GM21786 (cell line): ENCODE measurements around the gene MORN1.
"Not testable (repeated sequence)": the region's sequence is repeated elsewhere in the genome, so short reads cannot be mapped to it uniquely, and the experiment has no call there.

Source experiments
- ATAC-seq: cut with Tn5 transposase; IDR thresholded peaks from one replicate; pipeline ENCODE4 v1.9.1; 2021; ENCODE audit not compliant: unreplicated experiment

The MORN1 gene

GRCh38 chr1:2297246-2298011 is 93.9 kb downstream of the MORN1 start:
- ATAC-seq, result no peak

- no peak for ATAC-seq
Observed at GRCh38 chr1:2296614-2297013, 94.7 kb downstream of the MORN1 start.

- ATAC-seq, result not testable (repeated sequence)
Observed at GRCh38 chr1:2296211-2296610, 95.1 kb downstream of the MORN1 start.

GRCh38 chr1:2295526-2295925 is 95.8 kb downstream of the MORN1 start:
- no peak for ATAC-seq

DNA sequence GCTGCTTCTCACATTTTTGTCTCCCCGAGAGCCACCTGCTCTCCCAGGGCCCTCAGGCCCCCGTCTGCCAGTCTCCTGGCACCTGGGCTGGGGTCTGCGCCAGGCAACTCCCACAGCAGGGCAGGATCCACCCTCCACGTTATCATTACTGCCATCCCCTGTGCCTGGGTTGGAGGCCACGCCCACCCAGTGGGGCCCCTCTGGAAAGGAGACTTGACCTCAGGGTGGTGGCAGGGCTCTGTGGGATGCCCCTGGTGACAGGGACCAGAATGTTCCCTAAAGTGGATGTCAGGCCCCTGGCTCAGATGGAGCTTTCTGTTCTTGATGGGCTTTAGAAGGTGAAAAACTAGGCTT is 96.7 kb downstream of the MORN1 start:
- ATAC-seq, result no peak

DNA sequence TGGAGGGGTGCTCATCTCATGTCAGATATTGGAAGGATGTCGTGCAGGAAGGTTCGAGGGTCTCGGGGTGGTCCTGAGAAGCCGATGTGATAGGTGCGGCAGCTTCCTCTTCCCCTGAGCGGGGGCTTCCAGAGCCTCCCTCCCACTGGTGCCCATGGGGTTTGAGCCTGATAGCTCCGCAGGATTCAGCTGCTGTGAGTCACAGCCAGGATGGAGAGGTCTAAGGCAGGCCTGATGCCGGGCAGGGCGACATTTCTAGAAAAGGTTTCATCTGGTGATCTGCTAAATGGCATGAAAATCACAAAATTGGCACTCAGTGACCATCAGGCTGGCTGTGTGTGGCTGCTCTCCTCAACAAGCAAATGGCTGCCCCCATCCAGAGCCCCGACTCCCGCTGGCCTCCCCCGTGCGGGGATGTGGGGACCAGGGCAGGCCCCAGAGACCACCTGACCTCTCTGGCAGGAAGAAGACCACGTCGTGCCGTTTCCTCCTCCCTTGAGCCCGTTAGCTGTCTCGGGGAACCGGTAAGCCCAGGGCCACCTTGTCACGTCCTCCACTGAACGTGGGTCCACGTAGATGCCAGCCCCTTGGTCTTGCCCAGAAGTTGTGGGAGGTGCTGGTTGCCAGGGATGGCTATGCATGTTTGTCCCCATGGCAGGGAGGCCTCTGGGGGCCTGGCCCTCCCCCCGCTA is 97.2 kb downstream of the MORN1 start:
- ATAC-seq, result no peak

DNA sequence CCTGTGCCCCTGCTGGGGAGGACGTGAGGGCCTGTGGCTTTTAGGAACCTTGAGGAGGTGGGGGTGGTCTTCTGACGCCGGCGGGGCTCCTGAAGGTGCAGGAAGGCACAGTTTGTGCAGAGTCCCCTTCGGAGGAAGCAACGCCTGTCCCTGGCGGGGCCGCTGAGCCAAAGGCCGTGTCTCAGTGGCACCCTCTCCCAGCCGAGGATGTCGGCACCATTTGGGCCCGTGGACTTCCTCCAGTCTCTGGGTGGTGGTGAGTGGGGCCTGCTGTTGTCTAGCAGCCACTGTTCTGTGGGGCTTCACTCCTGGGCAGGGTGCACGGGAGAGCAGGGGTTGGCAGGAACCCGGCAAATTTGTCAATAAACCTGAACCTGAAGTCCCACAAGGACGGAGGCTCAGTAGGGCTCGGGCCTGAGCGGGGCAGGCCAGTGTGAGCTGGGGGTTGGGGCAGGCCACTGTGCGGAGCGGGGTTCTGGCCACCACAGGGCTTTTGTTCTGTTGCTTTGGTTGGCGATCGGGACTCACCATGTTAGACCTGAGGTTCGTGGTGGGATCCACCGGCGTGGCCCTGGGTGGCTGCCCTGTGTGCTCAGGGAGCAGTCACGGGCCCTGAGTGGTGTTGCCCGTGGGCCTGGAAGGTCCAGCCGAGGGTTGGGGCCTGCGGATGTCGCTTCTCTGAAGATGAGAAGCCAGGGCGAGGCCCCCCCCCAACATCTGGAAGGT is 98.5 kb downstream of the MORN1 start:
- ATAC-seq, result no peak

GRCh38 chr1:2291577-2291976 is 99.8 kb downstream of the MORN1 start:
- ATAC-seq, result no peak

- ATAC-seq, result peak; percentile 63
Observed at GRCh38 chr1:2290595-2291510, 100.5 kb downstream of the MORN1 start.

DNA sequence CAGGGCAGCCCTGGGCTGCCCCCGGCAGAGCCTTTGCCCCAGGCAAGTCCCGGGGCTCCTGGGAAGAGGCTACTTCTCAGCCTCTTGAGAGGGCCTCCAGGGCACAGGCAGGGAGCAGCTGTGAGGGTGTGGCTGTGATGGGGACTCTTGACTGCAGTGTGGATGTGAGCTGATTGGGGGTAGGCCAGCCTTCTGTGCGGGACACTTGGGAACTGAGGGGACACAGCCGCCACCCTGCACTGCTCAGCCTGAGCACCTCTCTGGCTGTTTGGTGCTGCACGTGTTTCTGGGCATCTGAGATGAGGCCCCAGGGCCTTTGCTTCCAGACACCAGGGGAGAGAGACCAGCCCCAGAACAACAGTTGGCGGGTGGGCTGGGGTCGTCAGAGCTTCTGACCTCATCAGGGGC is 101.2 kb downstream of the MORN1 start:
- no peak for ATAC-seq

GRCh38 chr1:2289607-2290006 is 101.7 kb downstream of the MORN1 start:
- ATAC-seq, result no peak

DNA sequence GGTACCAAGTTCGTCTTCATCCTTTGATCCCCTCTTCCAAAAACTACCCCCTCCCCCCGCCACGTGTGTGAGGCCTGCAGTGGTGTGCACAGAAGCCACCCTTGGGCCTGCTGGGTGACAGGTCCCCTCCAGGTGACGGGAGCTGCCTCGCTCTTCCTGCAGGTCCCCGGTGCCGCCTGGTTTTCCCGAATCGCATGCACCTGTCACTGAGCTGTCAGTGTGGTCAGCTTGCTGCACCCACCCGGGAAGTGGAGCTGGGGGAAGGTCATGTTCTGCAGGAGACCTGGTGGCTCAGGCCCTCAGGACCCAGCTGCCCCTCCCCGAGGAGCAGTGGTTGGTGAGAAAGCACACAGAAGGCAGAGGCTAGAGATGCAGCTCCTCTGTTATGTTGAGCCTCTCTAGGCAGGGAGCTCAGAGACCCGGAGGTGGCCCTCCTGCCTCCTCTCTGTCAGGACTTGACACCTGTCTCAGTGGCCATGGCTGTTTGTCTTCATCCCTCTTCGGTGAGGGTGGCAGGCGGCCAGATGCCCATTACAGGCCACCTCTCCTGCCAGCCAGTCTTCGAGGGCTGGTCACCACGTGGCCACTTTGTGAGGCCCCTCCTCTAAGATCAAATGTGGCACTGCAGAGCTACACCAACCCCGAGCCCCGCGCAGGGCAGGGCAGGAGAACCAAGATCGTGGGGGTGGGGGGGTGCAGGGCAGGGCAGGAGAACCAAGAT is 102.4 kb downstream of the MORN1 start:
- no peak for ATAC-seq

DNA sequence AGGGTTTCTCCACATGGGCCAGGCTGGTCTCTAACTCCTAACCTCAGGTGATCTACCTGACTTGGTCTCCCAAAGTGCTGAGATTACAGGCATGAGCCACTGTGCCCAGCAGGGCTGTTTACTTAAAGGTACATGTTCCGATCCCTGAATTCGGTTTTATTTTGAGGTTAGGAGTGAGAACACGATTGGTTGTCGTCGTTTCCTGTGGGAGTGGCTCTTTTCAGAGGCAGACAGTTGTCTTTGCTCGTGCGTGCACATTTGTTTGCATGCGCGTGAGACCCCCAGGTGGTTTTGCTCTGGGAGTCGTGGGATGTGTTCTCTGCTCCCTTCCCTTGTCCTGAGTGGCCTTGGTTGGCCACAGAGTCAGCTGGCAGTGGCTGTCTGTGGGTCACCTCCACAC is 103.0 kb downstream of the MORN1 start:
- ATAC-seq, result no peak

DNA sequence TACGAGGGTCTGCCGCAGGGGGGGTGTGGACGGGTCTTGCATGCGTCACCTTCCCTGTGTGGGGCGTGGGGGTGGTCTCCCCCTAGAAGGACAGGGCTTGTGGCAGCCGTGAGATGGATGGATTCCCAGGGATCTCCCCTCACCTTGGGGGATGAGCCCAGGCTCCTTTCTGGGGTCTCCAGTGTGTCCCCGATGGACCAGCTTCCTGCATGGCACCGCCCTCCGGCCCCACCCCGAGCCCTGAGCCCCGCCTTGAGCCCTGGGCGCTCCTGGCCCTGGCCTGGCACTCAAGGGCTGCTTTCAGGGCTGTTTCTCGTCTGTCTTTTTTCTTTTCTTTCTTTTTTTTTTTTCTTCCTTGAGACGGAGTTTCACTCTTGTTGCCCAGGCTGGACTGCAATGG is 103.7 kb downstream of the MORN1 start:
- no peak for ATAC-seq

DNA sequence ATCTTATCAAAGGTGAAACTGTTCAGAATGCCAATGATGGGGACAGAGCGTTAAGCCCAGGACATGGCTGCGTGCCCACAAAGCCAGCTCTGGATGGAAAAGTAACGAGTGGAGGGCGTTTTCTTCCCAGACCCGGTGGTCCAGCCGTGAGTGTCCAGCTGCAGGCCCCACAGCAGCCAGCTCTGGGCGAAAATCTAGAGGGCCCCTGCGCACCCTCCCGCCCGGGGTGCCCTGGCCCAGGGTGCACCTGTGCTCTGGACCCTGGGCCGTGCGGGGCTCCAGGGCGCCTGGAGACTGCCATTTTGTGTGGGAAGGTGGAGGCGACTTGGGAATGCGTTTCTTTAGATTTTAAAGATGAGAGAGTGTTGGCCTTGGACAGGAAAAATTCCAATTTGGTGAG is 104.4 kb downstream of the MORN1 start:
- no peak for ATAC-seq

DNA sequence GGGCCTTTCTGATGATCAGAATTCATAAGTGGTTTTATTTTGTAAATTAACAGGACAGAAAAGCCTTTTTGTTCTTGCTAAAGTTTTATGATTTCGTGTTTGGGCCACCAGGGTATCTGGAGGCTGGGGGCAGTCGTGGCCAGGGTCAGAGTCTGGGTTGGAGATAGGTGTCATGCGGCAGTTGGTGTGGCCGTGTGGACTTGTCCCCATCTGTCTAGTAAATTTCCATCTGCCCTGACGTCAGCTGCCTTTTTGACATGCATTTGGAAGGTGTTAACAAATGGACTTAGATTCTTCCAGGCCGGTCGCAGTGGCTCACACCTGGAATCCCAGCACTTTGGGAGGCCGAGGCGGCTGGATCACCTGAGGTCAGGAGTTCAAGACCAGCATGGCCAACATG is 106.4 kb downstream of the MORN1 start:
- no peak for ATAC-seq

GRCh38 chr1:2283991-2284895 is 107.1 kb downstream of the MORN1 start:
- no peak for ATAC-seq

GRCh38 chr1:2283371-2283990 is 107.9 kb downstream of the MORN1 start:
- no peak for ATAC-seq
